HEK293T (cell line): ENCODE results near the gene HOOK1.

Experiments
- FOXK2 ChIP-seq: fragments of 450-650 bp; IDR thresholded peaks from 2 replicates; pipeline ENCODE4 v1.6.1; 2016; ENCODE audit warnings: mild to moderate bottlenecking
- FOXM1 ChIP-seq: fragments of 450-650 bp; IDR thresholded peaks from 2 replicates; pipeline ENCODE4 v1.6.1; 2017; ENCODE audit warnings: mild to moderate bottlenecking, borderline replicate concordance
- PKNOX1 ChIP-seq: fragments of 450-650 bp; IDR thresholded peaks from 2 replicates; pipeline ENCODE4 v1.6.1; 2016
- SUZ12 ChIP-seq: fragments of 450-650 bp; IDR thresholded peaks from 2 replicates; pipeline ENCODE4 v1.6.1; 2016; ENCODE audit warnings: mild to moderate bottlenecking
- TARDBP ChIP-seq: fragments of 450-650 bp; IDR thresholded peaks from 2 replicates; pipeline ENCODE4 v1.6.1; 2016

- TF ChIP-seq FOXK2 (no peak), TARDBP (no peak), FOXM1 (no peak), SUZ12 (no peak), PKNOX1 (no peak)
These were observed 65.3 kb downstream of the HOOK1 start for GRCh38 chr1:59879996-59880505.
